A673 (cell line): ENCODE results near the gene LATS2. TPM values are rescaled to one million over a fixed set of nuclear protein-coding genes. Genes with fewer than 3 reads are reported as not detected.

Source experiments
- BruUV-seq: library from RNA; stranded (reverse); fragments of 400-500 nt; replicated peaks from 2 replicates; lab custom pipeline; 2021; lab: Mats Ljungman, UMichigan
- CTCF ChIA-PET: fragments of 300-600 bp; sonication (Branson Sonifier 250); formaldehyde crosslinking; loops from one replicate; lab custom pipeline; 2022; ENCODE audit warnings: antibody characterized with exemption; lab: Charles Lee
- POLR2A ChIA-PET: fragments of 300-600 bp; sonication (Branson Sonifier 250); formaldehyde crosslinking; loops from one replicate; lab custom pipeline; 2022; ENCODE audit warnings: antibody characterized with exemption; ENCODE audit not compliant: low non-redundant PET; lab: Charles Lee
- DNase-seq: peaks from one replicate; pipeline ENCODE4 v3.0.0-alpha.2; 2015; ENCODE audit warnings: low spot score
- H3K27ac ChIP-seq: fragments of 200-600 bp; sonication (generic); 2 replicates; pipeline ENCODE4 v1.5.1; 2016; ENCODE audit warnings: mixed run types, low read depth, mild to moderate bottlenecking, mixed read lengths, antibody characterized with exemption, low read length; ENCODE audit not compliant: poor library complexity, severe bottlenecking
- H3K27me3 ChIP-seq: fragments of 200-600 bp; sonication (generic); replicated peaks from 2 replicates; pipeline ENCODE4 v1.6.1; 2017; ENCODE audit warnings: mixed run types, low read depth, mild to moderate bottlenecking, mixed read lengths, antibody characterized with exemption, low read length; ENCODE audit not compliant: insufficient read depth, poor library complexity
- H3K36me3 ChIP-seq: fragments of 200-600 bp; sonication (generic); 2 replicates; pipeline ENCODE4 v1.6.1; 2016; ENCODE audit warnings: mixed run types, mild to moderate bottlenecking, mixed read lengths, antibody characterized with exemption, low read length; ENCODE audit not compliant: insufficient read depth, poor library complexity, severe bottlenecking
- H3K4me1 ChIP-seq: fragments of 200-600 bp; sonication (generic); 2 replicates; pipeline ENCODE4 v1.6.1; 2017; ENCODE audit warnings: mixed run types, mild to moderate bottlenecking, mixed read lengths, antibody characterized with exemption, low read length; ENCODE audit not compliant: insufficient read depth, poor library complexity, severe bottlenecking
- H3K4me3 ChIP-seq: fragments of 200-600 bp; sonication (generic); 2 replicates; pipeline ENCODE4 v1.5.1; 2016; ENCODE audit warnings: low read depth, mixed run types, mild to moderate bottlenecking, mixed read lengths, low read length; ENCODE audit not compliant: poor library complexity, severe bottlenecking
- H3K9me3 ChIP-seq: fragments of 200-600 bp; sonication (generic); 2 replicates; pipeline ENCODE4 v1.6.1; 2016; ENCODE audit warnings: mixed run types, low read depth, mild to moderate bottlenecking, mixed read lengths, antibody characterized with exemption, low read length; ENCODE audit not compliant: poor library complexity, severe bottlenecking
- EZH2 ChIP-seq: fragments of 200-600 bp; sonication (generic); IDR thresholded peaks from 2 replicates; pipeline ENCODE4 v1.6.1; 2017; ENCODE audit warnings: borderline replicate concordance, low read depth, mild to moderate bottlenecking, mixed read lengths, antibody characterized with exemption, low read length; ENCODE audit not compliant: poor library complexity, severe bottlenecking
- intact Hi-C: fragments of 100-400 bp; cut with micrococcal nuclease; formaldehyde crosslinking; loops from one replicate; pipeline ENCODE4 v1.10.0; 2022; ENCODE audit not compliant: unreplicated experiment
- total RNA-seq: library from RNA; stranded (reverse); gene quantifications from 2 replicates; pipeline ENCODE4 v1.2.3, GENCODE V29; 2021
- TF ChIP-seq, protein P1 (sequence below): fragments of 300-800, 200-600 bp; sonication (generic); conservative IDR thresholded peaks from 2 replicates; pipeline ENCODE4 v1.5.1; 2017; ENCODE audit warnings: low read depth, mild to moderate bottlenecking, antibody characterized with exemption, low read length, moderate library complexity, mixed read lengths

Gene LATS2
- total RNA-seq, 1 experiment from 2014 or later, result 13.1 TPM

DNA sequence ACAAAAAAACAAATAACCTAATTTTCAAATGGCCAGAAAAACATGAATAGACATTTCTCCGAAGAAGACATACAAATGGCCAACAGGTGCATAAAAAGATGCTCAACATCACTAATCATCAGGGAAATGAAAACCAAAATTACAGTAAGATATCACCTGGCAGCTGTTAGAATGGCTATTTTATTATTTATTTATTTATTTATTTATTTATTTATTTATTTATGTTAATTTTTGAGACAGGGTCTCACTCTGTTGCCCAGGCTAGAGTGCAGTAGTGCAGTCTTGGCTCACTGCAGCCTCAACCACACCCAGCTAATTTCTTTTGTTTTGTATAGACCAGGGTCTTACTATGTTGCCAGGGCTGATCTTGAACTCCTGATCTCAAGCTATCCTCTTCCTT is 27.1 kb upstream of the LATS2 start:
- POLR2A ChIA-PET, result no interaction called here
- Histone ChIP-seq H3K4me3 (no peak overlapping the region), H3K27me3 (no peaks in the 10 kb centered on the region), H3K36me3 (no peaks in the 10 kb centered on the region), H3K27ac (no peak overlapping the region), H3K9me3 (no peaks in the 10 kb centered on the region), H3K4me1 (no peaks in the 10 kb centered on the region)
- TF ChIP-seq EZH2, result no peak
- TF ChIP-seq, protein P1, sequence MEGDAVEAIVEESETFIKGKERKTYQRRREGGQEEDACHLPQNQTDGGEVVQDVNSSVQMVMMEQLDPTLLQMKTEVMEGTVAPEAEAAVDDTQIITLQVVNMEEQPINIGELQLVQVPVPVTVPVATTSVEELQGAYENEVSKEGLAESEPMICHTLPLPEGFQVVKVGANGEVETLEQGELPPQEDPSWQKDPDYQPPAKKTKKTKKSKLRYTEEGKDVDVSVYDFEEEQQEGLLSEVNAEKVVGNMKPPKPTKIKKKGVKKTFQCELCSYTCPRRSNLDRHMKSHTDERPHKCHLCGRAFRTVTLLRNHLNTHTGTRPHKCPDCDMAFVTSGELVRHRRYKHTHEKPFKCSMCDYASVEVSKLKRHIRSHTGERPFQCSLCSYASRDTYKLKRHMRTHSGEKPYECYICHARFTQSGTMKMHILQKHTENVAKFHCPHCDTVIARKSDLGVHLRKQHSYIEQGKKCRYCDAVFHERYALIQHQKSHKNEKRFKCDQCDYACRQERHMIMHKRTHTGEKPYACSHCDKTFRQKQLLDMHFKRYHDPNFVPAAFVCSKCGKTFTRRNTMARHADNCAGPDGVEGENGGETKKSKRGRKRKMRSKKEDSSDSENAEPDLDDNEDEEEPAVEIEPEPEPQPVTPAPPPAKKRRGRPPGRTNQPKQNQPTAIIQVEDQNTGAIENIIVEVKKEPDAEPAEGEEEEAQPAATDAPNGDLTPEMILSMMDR, result no peak
- CTCF ChIA-PET, result no interaction called here
- no TSS peak for BruUV-seq
- no peak for DNase-seq
- intact Hi-C loops, result no loop called here

DNA sequence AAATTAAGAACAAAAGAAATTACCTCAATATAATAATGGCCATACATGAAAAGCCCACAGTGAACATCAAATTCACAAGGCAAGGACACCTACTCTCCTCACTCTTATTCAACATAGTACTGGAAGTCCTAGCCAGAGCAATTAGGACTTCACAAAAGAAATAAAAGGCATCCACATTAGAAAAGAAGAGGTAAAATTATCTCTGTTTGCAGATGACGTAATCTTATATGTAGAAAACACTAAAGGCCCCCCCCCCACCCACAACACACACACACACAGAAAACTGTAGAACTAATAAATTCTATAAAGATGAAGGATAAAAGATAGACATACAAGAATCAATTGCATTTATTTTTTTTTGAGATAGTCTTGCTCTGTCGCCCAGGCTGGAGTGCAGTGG is 25.5 kb upstream of the LATS2 start:
- BruUV-seq, result no TSS peak
- no peaks in the 10 kb centered on the region for H3K4me1 ChIP-seq
- POLR2A ChIA-PET, result no interaction called here
- H3K27ac ChIP-seq, result no peak overlapping the region
- intact Hi-C loops, result no loop called here
- no peaks in the 10 kb centered on the region for H3K9me3 ChIP-seq
- H3K36me3 ChIP-seq, result no peaks in the 10 kb centered on the region
- no peaks in the 10 kb centered on the region for H3K27me3 ChIP-seq
- no peak for DNase-seq
- CTCF ChIA-PET, result no interaction called here
- no peak overlapping the region for H3K4me3 ChIP-seq
- TF ChIP-seq, protein P1, result no peak
- TF ChIP-seq EZH2, result no peak

DNA sequence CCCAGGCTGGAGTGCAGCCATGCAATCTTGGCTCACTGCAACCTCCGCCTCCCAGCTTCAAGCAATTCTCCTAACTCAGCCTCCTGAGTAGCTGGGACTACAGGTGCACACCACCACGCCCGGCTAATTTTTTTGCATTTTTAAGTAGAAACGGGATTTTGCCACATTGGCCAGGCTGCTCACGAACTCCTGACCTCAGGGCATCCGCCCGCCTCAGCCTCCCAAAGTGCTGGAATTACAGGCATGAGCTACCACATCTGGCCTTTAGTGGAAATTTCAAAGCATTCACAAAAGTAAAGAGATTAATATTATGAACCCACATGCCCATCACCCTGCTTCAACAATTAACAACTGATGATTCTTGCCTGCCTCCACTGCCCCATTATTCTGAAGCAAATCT is 20.5 kb upstream of the LATS2 start:
- CTCF ChIA-PET, result no interaction called here
- no peak for DNase-seq
- intact Hi-C loops, result no loop called here
- Histone ChIP-seq H3K27ac (no peak overlapping the region), H3K4me3 (no peak overlapping the region), H3K36me3 (no peaks in the 10 kb centered on the region), H3K4me1 (no peaks in the 10 kb centered on the region), H3K9me3 (no peaks in the 10 kb centered on the region), H3K27me3 (no peaks in the 10 kb centered on the region)
- BruUV-seq, result no TSS peak
- POLR2A ChIA-PET, result interaction anchor here (0.5 kb wide), 1 partner anchor 8 kb away, joined by 4 read pairs; no protein-coding TSS in a partner anchor
- TF ChIP-seq, protein P1, result no peak
- no peak for TF ChIP-seq EZH2
